ENCODE measurements around the gene LRTM1.

DNA sequence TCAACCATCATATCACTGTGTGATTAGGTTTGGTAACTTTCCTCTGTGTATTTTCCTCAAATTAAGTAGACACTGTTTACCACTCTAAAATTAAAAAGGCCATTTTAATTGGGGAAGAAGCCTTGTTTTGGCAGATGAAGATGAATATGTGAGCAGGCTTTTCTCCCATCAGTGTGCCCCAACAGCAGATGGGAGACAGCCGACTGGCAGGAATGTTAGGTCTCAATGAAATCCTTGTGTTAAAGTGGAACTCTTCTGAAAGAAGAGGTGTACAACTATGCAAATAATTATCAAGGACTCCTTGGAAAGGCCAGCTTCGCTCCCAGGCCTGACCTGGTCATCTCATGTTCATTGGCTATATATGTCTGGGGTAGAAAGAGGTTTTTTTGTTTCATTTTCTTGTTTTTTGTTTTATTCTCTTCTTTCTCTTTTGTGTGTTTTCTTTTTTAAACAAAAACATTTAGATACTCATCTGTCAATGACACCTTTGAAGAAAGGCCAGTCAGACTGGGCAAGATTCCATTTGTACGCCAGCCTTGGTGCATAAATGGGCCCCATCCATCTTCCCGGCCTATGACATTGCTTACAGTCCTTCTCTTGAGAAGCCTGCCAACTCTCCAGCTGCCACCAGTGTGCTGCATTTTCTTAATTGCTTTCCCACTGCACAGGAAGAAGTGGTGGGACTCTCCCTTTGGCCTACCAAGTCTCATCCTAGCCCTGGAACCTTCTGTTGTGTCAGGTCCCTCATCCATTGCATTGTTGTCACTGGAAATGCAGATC lies 25.8 kb downstream of the LRTM1 start:
- TF ChIP-seq EZH2 (IDR thresholded peaks at IDR 0.05; ENCODE audit: insufficient read depth, poor library complexity, severe bottlenecking), result no peak
- no peak for TF ChIP-seq EZH2phosphoT487 (IDR thresholded peaks at IDR 0.05; ENCODE audit: insufficient read depth, low read depth)
